ENCODE results near the gene CTNNBIP1. TPM values are rescaled to one million over a fixed set of nuclear protein-coding genes. Genes with fewer than 3 reads are reported as not detected.

Gene CTNNBIP1
- total RNA-seq, 1 experiment from 2014 or later: 44.4 TPM

GRCh38 chr1:9855186-9855585 is 54.9 kb downstream of the CTNNBIP1 start:
- Histone ChIP-seq H3K14ac (ENCODE audit: insufficient read depth, low read length) (no peak overlapping the region), H3K9ac (ENCODE audit: extremely low read depth, insufficient read length, low read length) (no peak overlapping the region), H3K79me2 (ENCODE audit: insufficient read depth, low read length) (no peaks in the 10 kb centered on the region), H4K8ac (replicated peaks; ENCODE audit: insufficient read length, low read depth, low read length) (no peak overlapping the region), H3K23ac (ENCODE audit: insufficient read length, low read depth, low read length) (no peak overlapping the region), H2AK5ac (ENCODE audit: insufficient read length, low read length) (no peak overlapping the region), H3T11ph (ENCODE audit: low read length) (no peak overlapping the region), H3K4me1 (ENCODE audit: insufficient read depth, low read length) (peaks cover 4% of the 10 kb centered on the region), H2BK20ac (ENCODE audit: low read depth, low read length, poor library complexity, severe bottlenecking) (no peak overlapping the region), H3K27ac (ENCODE audit: insufficient read length, low read depth, low read length) (no peak overlapping the region), H2AFZ (ENCODE audit: low read length) (no peak overlapping the region), H3K18ac (ENCODE audit: insufficient read length, low read depth, low read length) (no peak overlapping the region), H3K9me3 (ENCODE audit: control insufficient read depth, low read depth, low read length) (no peaks in the 10 kb centered on the region), H2BK120ac (ENCODE audit: low read depth, low read length, poor library complexity, severe bottlenecking) (no peak overlapping the region), H3K4me2 (ENCODE audit: insufficient read depth, insufficient read length, low read length) (no peak overlapping the region), H4K20me1 (ENCODE audit: control insufficient read depth, insufficient read depth, insufficient read length) (no peaks in the 10 kb centered on the region), H3K23me2 (ENCODE audit: insufficient read length, low read depth, low read length, poor library complexity, severe bottlenecking) (no peaks in the 10 kb centered on the region), H3K56ac (ENCODE audit: insufficient read length, low read depth, low read length) (no peak overlapping the region), H2BK15ac (ENCODE audit: low read depth, low read length) (no peak overlapping the region), H3K4ac (ENCODE audit: low read depth, low read length) (no peak overlapping the region), H2BK12ac (ENCODE audit: insufficient read length, low read depth, low read length) (no peak overlapping the region), H2BK5ac (ENCODE audit: insufficient read length, low read length) (no peak overlapping the region), H4K5ac (ENCODE audit: insufficient read length, low read depth, low read length) (no peak overlapping the region), H3K27me3 (ENCODE audit: insufficient read depth, low read length) (no peaks in the 10 kb centered on the region), H4K91ac (ENCODE audit: insufficient read length, low read depth, low read length) (no peak overlapping the region), H3K79me1 (ENCODE audit: insufficient read depth, low read depth, low read length, poor library complexity, severe bottlenecking) (no peaks in the 10 kb centered on the region)
- no peak for DNase-seq
- Mint-ChIP-seq H3K27me3 (ENCODE audit: low read depth) (no peaks in the 10 kb centered on the region), H3K4me1 (peaks cover 33 to 34% of the 10 kb centered on the region in 2 experiments), H3K36me3 (ENCODE audit: insufficient read depth in 1 of 3, low read depth in 3 of 3) (peaks cover 22 to 25% (median 24%) of the 10 kb centered on the region in 3 experiments), H3K27ac (no peak overlapping the region), H3K9me3 (peaks cover 3 to 7% of the 10 kb centered on the region in 2 experiments; a peak in 4 of 5 replicates), H3K4me3 (no peak overlapping the region)
- no peak for TF ChIP-seq CTCF (conservative IDR thresholded peaks at IDR 0.05)
- no CpG with 5 or more reads among the region's 1 CpG for WGBS (ENCODE audit: extremely low coverage, insufficient read length, low lambda C conversion rate)
